Skeletal muscle satellite cell (primary cell): ENCODE data around the gene TAF5L.
A peak's percentile ranks its signal among the peaks of the same experiment; 100 is the strongest.
"Not testable (repeated sequence)": the region's sequence is repeated elsewhere in the genome, so short reads cannot be mapped to it uniquely, and the experiment has no call there.

Experiments
- H3K27me3 ChIP-seq: 2 replicates; pipeline ENCODE4 v1.7.0; 2013; ENCODE audit warnings: low read length; ENCODE audit not compliant: control insufficient read depth, insufficient read depth
- H3K36me3 ChIP-seq: 2 replicates; pipeline ENCODE4 v1.7.0; 2013; ENCODE audit warnings: mild to moderate bottlenecking, control low read depth, low read length; ENCODE audit not compliant: insufficient read depth
- H3K4me1 ChIP-seq: 2 replicates; pipeline ENCODE4 v1.7.0; 2013; ENCODE audit warnings: low read length; ENCODE audit not compliant: control insufficient read depth, insufficient read depth
- H3K4me2 ChIP-seq: 2 replicates; pipeline ENCODE4 v1.7.0; 2013; ENCODE audit warnings: mild to moderate bottlenecking, low read length
- H3K4me3 ChIP-seq: 2 replicates; pipeline ENCODE4 v1.7.0; 2013; ENCODE audit warnings: low read length
- H3K9ac ChIP-seq: 2 replicates; pipeline ENCODE4 v1.7.0; 2013; ENCODE audit warnings: mild to moderate bottlenecking, low read depth, low read length, moderate library complexity
- H3K9me3 ChIP-seq: replicated peaks from 2 replicates; pipeline ENCODE4 v1.7.0; 2013; ENCODE audit warnings: mild to moderate bottlenecking, control low read depth, low read length

Gene TAF5L

DNA sequence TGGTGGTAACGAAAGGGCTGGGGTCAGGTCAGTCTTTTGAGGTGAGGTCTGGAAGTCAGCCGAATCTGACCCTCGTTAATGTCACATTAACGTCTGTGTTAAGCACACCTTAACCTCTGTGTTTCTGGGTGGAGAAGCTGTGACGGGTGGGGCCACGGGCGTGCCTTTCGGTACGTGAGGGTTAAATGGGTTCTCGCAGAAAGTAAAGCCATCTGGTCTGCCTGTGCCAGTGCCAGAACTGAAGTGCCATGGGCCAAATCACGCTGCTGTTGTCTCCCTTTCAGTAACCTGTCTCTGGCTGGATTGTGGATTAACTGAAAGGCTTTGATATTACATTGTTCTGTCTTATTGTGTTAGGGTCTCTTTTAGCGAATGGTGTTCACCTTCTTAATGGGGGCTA is 14.5 kb upstream of the TAF5L start:
- H3K9ac ChIP-seq: no peak overlapping the region
- H3K27me3 ChIP-seq: no peaks in the 10 kb centered on the region
- H3K4me2 ChIP-seq: no peak overlapping the region
- no peak overlapping the region for H3K4me3 ChIP-seq
- no peaks in the 10 kb centered on the region for H3K9me3 ChIP-seq
- H3K36me3 ChIP-seq: peaks cover 49% of the 10 kb centered on the region
- H3K4me1 ChIP-seq: no peaks in the 10 kb centered on the region

DNA sequence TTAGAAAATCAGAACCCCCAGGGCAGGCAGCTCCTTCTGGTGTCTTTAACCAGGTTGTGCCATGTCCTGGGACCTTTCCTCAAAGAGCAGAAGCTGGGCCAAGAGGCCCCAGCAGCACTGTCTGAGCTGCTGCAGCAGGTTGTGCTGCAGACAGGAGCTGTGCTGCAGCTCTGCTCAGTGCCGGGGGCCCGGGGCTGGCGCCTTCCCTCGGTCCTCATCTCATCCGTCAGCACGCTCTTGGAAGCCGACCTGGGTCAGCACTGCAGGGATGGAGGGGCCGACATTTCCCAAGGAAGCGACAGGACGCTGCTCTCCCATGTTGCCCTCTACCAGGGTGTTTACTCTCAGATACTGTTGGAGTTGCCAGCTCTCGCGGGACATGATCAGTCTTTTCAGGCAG is 11.8 kb upstream of the TAF5L start:
- Histone ChIP-seq H3K9ac (no peak overlapping the region), H3K27me3 (no peaks in the 10 kb centered on the region), H3K36me3 (peaks cover 41% of the 10 kb centered on the region), H3K4me3 (no peak overlapping the region), H3K4me1 (no peaks in the 10 kb centered on the region), H3K9me3 (no peaks in the 10 kb centered on the region), H3K4me2 (no peak overlapping the region)

- peaks cover 41% of the 10 kb centered on the region for H3K36me3 ChIP-seq
- H3K9ac ChIP-seq: no peak overlapping the region
- H3K4me1 ChIP-seq: no peaks in the 10 kb centered on the region
- H3K27me3 ChIP-seq: no peaks in the 10 kb centered on the region
- H3K4me3 ChIP-seq: no peak overlapping the region
- H3K4me2 ChIP-seq: no peak overlapping the region
- H3K9me3 ChIP-seq: no peaks in the 10 kb centered on the region
These were observed 10.1 kb upstream of the TAF5L start for GRCh38 chr1:229636042-229636441.

- no peak overlapping the region for H3K9ac ChIP-seq
- H3K4me3 ChIP-seq: no peak overlapping the region
- no peaks in the 10 kb centered on the region for H3K9me3 ChIP-seq
- H3K27me3 ChIP-seq: no peaks in the 10 kb centered on the region
- H3K4me2 ChIP-seq: no peak overlapping the region
- peaks cover 18% of the 10 kb centered on the region for H3K4me1 ChIP-seq
- H3K36me3 ChIP-seq: peaks cover 27% of the 10 kb centered on the region
These were observed 6.0 kb upstream of the TAF5L start for GRCh38 chr1:229631966-229632365.

- Histone ChIP-seq H3K9ac (no peak overlapping the region), H3K36me3 (peaks cover 19% of the 10 kb centered on the region), H3K9me3 (no peaks in the 10 kb centered on the region), H3K4me2 (no peak overlapping the region), H3K4me1 (peaks cover 20% of the 10 kb centered on the region), H3K27me3 (no peaks in the 10 kb centered on the region), H3K4me3 (no peak overlapping the region)
These were observed 5.2 kb upstream of the TAF5L start for GRCh38 chr1:229631148-229631547.

DNA sequence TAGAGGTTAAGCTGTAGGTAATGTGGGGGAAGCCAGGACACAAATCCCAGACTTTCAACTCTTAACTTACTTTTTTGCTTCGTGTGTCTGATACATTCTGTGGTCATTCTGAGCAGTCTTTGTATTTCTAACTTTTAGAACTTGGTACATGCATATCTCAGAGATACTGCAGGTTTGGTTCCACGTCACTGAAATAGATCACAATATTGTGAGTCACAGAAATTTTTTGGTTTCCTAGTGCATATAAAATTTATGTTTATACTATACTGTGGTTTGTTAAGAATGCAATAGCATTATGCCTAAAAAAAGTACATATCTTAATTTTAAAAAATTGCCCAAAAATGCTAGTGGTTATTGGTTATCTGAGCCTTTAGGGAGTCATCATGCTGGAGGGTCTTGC is 3.3 kb upstream of the TAF5L start:
- peaks cover 3% of the 10 kb centered on the region for H3K36me3 ChIP-seq
- no peak overlapping the region for H3K4me3 ChIP-seq
- H3K4me1 ChIP-seq: peaks cover 25% of the 10 kb centered on the region
- H3K27me3 ChIP-seq: no peaks in the 10 kb centered on the region
- H3K9ac ChIP-seq: no peak overlapping the region
- H3K9me3 ChIP-seq: no peaks in the 10 kb centered on the region
- H3K4me2 ChIP-seq: peak overlapping the region; percentile 26

DNA sequence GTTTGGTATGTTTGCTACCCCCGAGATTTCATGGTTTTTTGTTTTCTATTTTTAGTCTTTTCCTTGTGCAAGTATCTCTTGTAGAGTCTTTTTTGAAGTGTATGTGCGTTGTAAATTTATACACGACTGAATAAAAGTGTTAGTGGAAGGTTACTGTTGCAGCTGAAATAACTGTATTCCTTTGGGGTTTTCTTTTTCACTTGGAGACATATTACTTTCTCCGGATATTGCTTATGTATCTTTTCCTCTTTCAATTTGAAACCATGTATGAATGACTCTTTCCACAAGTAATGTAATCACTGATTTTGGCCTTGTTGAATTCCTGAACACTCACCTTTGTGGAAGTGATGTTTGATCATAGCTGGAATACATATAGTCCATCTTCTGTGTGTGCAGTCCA is 1.1 kb upstream of the TAF5L start:
- no peaks in the 10 kb centered on the region for H3K27me3 ChIP-seq
- H3K9me3 ChIP-seq: no peaks in the 10 kb centered on the region
- H3K4me3 ChIP-seq: peak overlapping the region; percentile 88
- H3K9ac ChIP-seq: peak overlapping the region; percentile 92
- H3K4me1 ChIP-seq: peaks cover 29% of the 10 kb centered on the region
- no peaks in the 10 kb centered on the region for H3K36me3 ChIP-seq
- peak overlapping the region; percentile 91 for H3K4me2 ChIP-seq

DNA sequence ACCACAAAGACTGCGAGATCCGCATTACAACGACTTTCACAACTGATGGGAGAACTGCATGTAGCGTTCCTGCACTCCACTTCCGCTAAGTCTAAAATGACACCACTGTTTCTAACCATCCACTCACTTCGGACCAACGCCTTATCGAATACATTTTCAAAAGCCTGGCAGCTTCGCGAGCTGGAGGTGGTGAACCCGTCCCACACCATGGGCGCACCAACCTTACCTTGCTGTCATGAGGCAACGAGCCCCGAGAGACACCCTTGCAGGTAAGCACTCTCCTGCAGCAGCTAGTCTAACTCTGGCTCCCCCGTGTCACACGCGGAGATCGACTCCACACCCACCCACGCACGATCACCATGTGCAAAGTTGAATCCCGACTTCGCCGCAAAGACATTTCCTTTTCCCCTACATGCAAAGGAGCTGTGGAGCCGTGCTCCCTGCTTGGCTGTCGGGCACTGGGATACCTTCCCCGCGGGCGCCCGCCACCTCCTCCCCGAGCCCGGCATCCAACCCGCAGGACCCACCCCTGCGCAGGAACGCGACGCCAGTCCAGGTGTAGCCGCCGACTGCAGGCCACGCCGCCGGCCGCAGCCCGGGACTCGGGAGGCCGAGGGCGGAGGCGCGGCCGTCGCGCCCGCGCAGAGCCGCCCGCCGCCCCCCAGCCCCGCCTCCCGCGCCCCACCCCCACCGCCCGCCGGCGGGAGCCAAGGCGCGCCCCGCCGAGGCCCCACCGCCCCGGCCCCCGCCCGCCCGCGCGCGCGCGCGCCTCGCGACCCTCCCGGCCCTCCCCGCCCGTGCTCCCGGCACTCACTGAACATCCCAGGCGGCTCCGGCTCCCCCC is 629 bp downstream of the TAF5L start:
- Histone ChIP-seq H3K9ac (peak overlapping the region; percentile 92), H3K4me2 (peak overlapping the region; percentile 93), H3K4me1 (peaks cover 40% of the 10 kb centered on the region), H3K4me3 (peak overlapping the region; percentile 90), H3K36me3 (no peaks in the 10 kb centered on the region), H3K27me3 (no peaks in the 10 kb centered on the region), H3K9me3 (no peaks in the 10 kb centered on the region)

DNA sequence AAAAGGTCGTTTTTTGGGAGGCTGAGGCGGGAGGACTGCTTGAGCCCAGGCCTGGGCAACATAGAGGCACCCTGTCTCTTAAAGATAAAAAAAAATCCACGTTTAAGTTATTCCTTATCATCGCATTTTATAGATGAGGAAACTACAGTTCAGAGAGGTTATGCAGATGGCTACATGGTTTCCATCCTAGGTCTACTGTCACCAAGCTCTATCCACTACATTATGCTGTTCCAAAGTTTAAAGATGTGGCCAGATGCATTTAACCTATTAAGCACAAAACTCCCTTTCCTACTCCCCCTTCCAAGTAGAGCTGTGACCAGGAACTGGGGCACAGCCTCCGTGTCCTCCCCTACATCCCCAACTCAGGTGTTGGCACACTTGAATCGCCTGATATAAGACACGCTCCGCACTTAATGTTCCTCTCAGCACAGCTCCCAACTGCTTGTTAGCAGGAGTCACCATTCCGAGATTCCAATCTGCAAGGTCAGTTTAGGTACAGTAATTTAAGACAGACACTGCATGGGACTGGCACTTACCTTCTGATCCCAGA is 1.3 kb downstream of the TAF5L start:
- Histone ChIP-seq H3K36me3 (no peaks in the 10 kb centered on the region), H3K4me1 (peaks cover 36% of the 10 kb centered on the region), H3K9ac (peak overlapping the region; percentile 81)

GRCh38 chr1:229623838-229624237 is 2.1 kb downstream of the TAF5L start:
- Histone ChIP-seq H3K36me3 (no peaks in the 10 kb centered on the region), H3K4me2 (peak overlapping the region; percentile 93), H3K4me1 (peaks cover 30% of the 10 kb centered on the region), H3K27me3 (no peaks in the 10 kb centered on the region), H3K9me3 (no peaks in the 10 kb centered on the region), H3K4me3 (no peak overlapping the region), H3K9ac (no peak overlapping the region)

More for the DNA sequence above, 1.3 kb downstream of the TAF5L start:
- no peaks in the 10 kb centered on the region for H3K27me3 ChIP-seq
- peak overlapping the region; percentile 93 for H3K4me2 ChIP-seq
- H3K9me3 ChIP-seq: no peaks in the 10 kb centered on the region
- peak overlapping the region; percentile 90 for H3K4me3 ChIP-seq

- Histone ChIP-seq H3K27me3 (no peaks in the 10 kb centered on the region), H3K4me3 (no peak overlapping the region), H3K36me3 (no peaks in the 10 kb centered on the region), H3K4me2 (no peak overlapping the region), H3K9ac (no peak overlapping the region), H3K4me1 (peaks cover 27% of the 10 kb centered on the region), H3K9me3 (no peaks in the 10 kb centered on the region)
These were observed 2.7 kb downstream of the TAF5L start for GRCh38 chr1:229623225-229623624.

GRCh38 chr1:229622641-229623120 is 3.2 kb downstream of the TAF5L start:
- not testable (repeated sequence) for H3K9ac ChIP-seq
- H3K4me1 ChIP-seq: peaks cover 27% of the 10 kb centered on the region

More at GRCh38 chr1:229622641-229623120, 3.2 kb downstream of the TAF5L start:
- not testable (repeated sequence) for H3K36me3 ChIP-seq, H3K4me2 ChIP-seq, H3K9me3 ChIP-seq, H3K27me3 ChIP-seq, H3K4me3 ChIP-seq
